GM23338 (cell line): ENCODE results near the gene EYA2. TPM values are rescaled to one million over a fixed set of nuclear protein-coding genes. Genes with fewer than 3 reads are reported as not detected.

Experiments
- ATAC-seq: fragments of 200-7000 bp; cut with Tn5 transposase; 3 replicates; pipeline ENCODE4 v1.9.1; 2020
- DNase-seq: peaks from one replicate; pipeline ENCODE4 v3.0.0-alpha.2; 2015; ENCODE audit warnings: low spot score
- H2AFZ ChIP-seq: fragments of 200-600 bp; sonication (generic); 2 replicates; pipeline ENCODE4 v1.8.0; 2016; ENCODE audit warnings: antibody characterized with exemption, mild to moderate bottlenecking, moderate library complexity
- H3F3A ChIP-seq: fragments of 200-600 bp; sonication (generic); replicated peaks from 2 replicates; pipeline ENCODE4 v1.8.0; 2017; ENCODE audit warnings: antibody characterized with exemption, mixed run types, low read depth
- H3K27ac ChIP-seq: fragments of 200-600 bp; sonication (generic); 2 replicates; pipeline ENCODE4 v1.6.1; 2016; ENCODE audit warnings: low read depth
- H3K27me3 ChIP-seq: fragments of 200-600 bp; sonication (generic); 2 replicates; pipeline ENCODE4 v1.8.0; 2016; ENCODE audit warnings: mild to moderate bottlenecking, mixed run types, moderate library complexity; ENCODE audit not compliant: insufficient read depth
- H3K36me3 ChIP-seq: fragments of 200-600 bp; sonication (generic); 2 replicates; pipeline ENCODE4 v1.8.0; 2016; ENCODE audit warnings: mild to moderate bottlenecking; ENCODE audit not compliant: insufficient read depth
- H3K4me1 ChIP-seq: fragments of 200-600 bp; sonication (generic); 2 replicates; pipeline ENCODE4 v1.8.0; 2016; ENCODE audit warnings: mild to moderate bottlenecking, moderate library complexity; ENCODE audit not compliant: insufficient read depth
- H3K4me2 ChIP-seq: fragments of 200-600 bp; sonication (generic); 2 replicates; pipeline ENCODE4 v1.7.1; 2017; ENCODE audit warnings: mixed run types
- H3K4me3 ChIP-seq: fragments of 200-600 bp; sonication (generic); 2 replicates; pipeline ENCODE4 v1.6.1; 2016; ENCODE audit warnings: mixed run types
- H3K79me2 ChIP-seq: fragments of 200-600 bp; sonication (generic); replicated peaks from 2 replicates; pipeline ENCODE4 v1.8.0; 2017; ENCODE audit warnings: mild to moderate bottlenecking; ENCODE audit not compliant: insufficient read depth
- H3K9me2 ChIP-seq: fragments of 200-600 bp; sonication (generic); 2 replicates; pipeline ENCODE4 v1.8.0; 2017; ENCODE audit not compliant: insufficient read depth
- H4K20me1 ChIP-seq: fragments of 200-600 bp; sonication (generic); replicated peaks from 2 replicates; pipeline ENCODE4 v1.8.0; 2017; ENCODE audit warnings: mild to moderate bottlenecking; ENCODE audit not compliant: insufficient read depth
- H3K27ac Mint-ChIP-seq: 2 replicates; pipeline ENCODE4 v1.8.0; 2020; ENCODE audit warnings: inconsistent platforms, mild to moderate bottlenecking, moderate library complexity, mixed read lengths
- H3K27me3 Mint-ChIP-seq: 3 replicates; pipeline ENCODE4 v1.8.0; 2022; ENCODE audit warnings: low read depth, mild to moderate bottlenecking, moderate library complexity, mixed read lengths, inconsistent platforms; ENCODE audit not compliant: insufficient read depth, poor library complexity
- H3K36me3 Mint-ChIP-seq: 3 replicates; pipeline ENCODE4 v1.8.0; 2021; ENCODE audit warnings: low read depth, mild to moderate bottlenecking, inconsistent platforms, moderate library complexity, mixed read lengths
- H3K4me1 Mint-ChIP-seq: 3 replicates; pipeline ENCODE4 v1.8.0; 2020; ENCODE audit warnings: mild to moderate bottlenecking, inconsistent platforms, mixed read lengths
- H3K4me3 Mint-ChIP-seq: 3 replicates; pipeline ENCODE4 v1.8.0; 2021; ENCODE audit warnings: moderate library complexity, mild to moderate bottlenecking, inconsistent platforms, mixed read lengths
- H3K9me3 Mint-ChIP-seq: 3 replicates; pipeline ENCODE4 v1.8.0; 2020; ENCODE audit warnings: moderate library complexity, mild to moderate bottlenecking, inconsistent platforms, mixed read lengths
- EZH2phosphoT487 ChIP-seq: fragments of 200-600 bp; sonication (generic); IDR thresholded peaks from one replicate; pipeline ENCODE4 v1.8.1; 2018; ENCODE audit warnings: antibody characterized with exemption; ENCODE audit not compliant: unreplicated experiment
- JUNB ChIP-seq: IDR thresholded peaks from one replicate; pipeline ENCODE4 v1.6.1; 2016; ENCODE audit warnings: antibody characterized with exemption; ENCODE audit not compliant: unreplicated experiment
- STAT1 ChIP-seq: IDR thresholded peaks from one replicate; pipeline ENCODE4 v1.6.1; 2016; ENCODE audit warnings: antibody characterized with exemption; ENCODE audit not compliant: unreplicated experiment
- ZNF114 ChIP-seq: fragments of 250-450 bp; sonication (Bioruptor Pico); IDR thresholded peaks from 2 replicates; pipeline ENCODE4 v1.5.0; 2020; ENCODE audit warnings: mild to moderate bottlenecking, moderate library complexity
- ZNF331 ChIP-seq: fragments of 250-450 bp; sonication (Bioruptor Pico); IDR thresholded peaks from 2 replicates; pipeline ENCODE4 v1.5.0; 2020; ENCODE audit warnings: low read depth, mild to moderate bottlenecking, moderate library complexity
- polyA plus RNA-seq: library from polyadenylated mRNA; unstranded; fragments of >200 nt; fragmentation: Nextera tagmentation; extraction: Ambion mirVana; gene quantifications from 2 replicates; pipeline ENCODE4 v1.2.1, GENCODE V29; 2016
- total RNA-seq: library from RNA; depleted of rRNA; stranded (reverse); fragments of >200 nt; shearing (Covaris generic); gene quantifications from 2 replicates; pipeline ENCODE4 v1.2.3, GENCODE V29; 2014
- TF ChIP-seq, protein P1 (sequence below): IDR thresholded peaks from 2 replicates; pipeline ENCODE4 v1.6.1; 2016; ENCODE audit warnings: antibody characterized with exemption
- TF ChIP-seq, protein P2 (sequence below), 2 experiments: fragments of 200-600 bp in 1 of 2; sonication (generic) in 1 of 2; conservative IDR thresholded peaks; 2 replicates each; pipeline versions ENCODE4 v1.5.1 to v1.6.1; 2016 to 2017; ENCODE audit warnings: antibody characterized with exemption in 2 of 2, low read depth in 2 of 2, mild to moderate bottlenecking in 2 of 2, moderate library complexity in 1 of 2
- TF ChIP-seq, protein P3 (sequence below): IDR thresholded peaks from one replicate; pipeline ENCODE4 v1.6.1; 2018; ENCODE audit warnings: antibody characterized with exemption; ENCODE audit not compliant: unreplicated experiment

Gene EYA2
- total and polyA plus RNA-seq, 2 experiments from 2014 or later: 0.50 to 0.56 TPM

DNA sequence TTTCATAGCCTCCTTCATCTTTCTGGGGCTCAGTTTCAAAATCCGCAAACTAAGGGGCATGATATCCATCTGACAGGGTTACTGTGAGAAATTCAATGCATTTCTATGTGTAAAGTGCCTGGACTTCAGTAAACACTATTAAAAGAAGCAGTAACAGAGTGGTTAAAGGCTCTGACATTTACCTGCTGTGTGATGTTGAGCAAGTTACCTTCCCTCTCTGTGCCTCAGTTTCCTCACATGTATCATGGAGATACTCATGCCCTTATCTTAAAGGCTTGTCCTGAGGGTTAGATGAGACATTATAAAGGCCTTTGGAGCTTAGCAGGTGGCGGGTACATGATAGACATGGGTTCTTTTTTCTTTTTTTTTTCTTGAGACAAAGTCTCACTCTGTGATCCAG lies 46.8 kb downstream of the EYA2 start (continued):
- TF ChIP-seq, protein P1, sequence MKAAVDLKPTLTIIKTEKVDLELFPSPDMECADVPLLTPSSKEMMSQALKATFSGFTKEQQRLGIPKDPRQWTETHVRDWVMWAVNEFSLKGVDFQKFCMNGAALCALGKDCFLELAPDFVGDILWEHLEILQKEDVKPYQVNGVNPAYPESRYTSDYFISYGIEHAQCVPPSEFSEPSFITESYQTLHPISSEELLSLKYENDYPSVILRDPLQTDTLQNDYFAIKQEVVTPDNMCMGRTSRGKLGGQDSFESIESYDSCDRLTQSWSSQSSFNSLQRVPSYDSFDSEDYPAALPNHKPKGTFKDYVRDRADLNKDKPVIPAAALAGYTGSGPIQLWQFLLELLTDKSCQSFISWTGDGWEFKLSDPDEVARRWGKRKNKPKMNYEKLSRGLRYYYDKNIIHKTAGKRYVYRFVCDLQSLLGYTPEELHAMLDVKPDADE: no peak
- TF ChIP-seq EZH2phosphoT487: no peak
- no peak for TF ChIP-seq ZNF114
- TF ChIP-seq, protein P2, sequence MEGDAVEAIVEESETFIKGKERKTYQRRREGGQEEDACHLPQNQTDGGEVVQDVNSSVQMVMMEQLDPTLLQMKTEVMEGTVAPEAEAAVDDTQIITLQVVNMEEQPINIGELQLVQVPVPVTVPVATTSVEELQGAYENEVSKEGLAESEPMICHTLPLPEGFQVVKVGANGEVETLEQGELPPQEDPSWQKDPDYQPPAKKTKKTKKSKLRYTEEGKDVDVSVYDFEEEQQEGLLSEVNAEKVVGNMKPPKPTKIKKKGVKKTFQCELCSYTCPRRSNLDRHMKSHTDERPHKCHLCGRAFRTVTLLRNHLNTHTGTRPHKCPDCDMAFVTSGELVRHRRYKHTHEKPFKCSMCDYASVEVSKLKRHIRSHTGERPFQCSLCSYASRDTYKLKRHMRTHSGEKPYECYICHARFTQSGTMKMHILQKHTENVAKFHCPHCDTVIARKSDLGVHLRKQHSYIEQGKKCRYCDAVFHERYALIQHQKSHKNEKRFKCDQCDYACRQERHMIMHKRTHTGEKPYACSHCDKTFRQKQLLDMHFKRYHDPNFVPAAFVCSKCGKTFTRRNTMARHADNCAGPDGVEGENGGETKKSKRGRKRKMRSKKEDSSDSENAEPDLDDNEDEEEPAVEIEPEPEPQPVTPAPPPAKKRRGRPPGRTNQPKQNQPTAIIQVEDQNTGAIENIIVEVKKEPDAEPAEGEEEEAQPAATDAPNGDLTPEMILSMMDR (conservative IDR thresholded peaks at IDR 0.05; ENCODE audit: low read depth in 2 of 2): no peak

DNA sequence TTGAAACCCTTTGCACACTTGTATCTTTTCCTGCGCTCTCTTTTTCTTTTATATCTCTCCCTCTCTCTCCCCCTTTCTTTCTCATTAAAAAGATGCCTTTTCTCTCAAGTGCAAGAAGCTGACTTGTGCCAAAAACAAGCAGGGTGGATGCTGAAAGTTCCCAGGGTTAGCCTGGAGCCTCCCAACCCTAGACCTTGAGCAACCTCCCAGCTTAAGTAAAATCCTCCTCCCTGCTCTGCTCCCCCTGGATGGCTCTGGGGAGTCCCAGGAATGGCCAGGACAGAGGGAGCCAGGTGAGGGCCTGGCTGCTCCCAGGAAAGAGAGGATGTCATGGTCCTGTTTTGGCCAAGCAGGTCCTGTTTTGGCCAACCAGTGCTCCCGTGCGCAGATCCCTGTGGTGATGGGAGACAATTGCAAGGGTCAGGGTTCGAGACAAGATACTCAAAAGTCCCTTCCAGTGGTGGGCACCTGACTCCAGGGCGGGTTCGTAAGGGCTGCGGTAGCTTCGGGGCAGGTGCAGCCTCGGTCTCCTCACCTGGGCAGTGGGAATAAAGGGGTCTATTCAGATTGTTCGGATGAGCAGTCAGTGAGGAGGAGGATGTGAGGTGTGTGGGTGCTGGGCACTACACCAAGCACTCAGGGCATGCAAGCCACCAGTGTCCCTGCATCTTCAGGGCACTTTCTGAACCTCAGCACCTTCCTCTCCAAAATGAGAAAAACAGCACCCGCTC lies 49.4 kb downstream of the EYA2 start:
- Histone ChIP-seq H3K4me1 (no peaks in the 10 kb centered on the region), H3K4me3 (no peak overlapping the region), H3K27ac (no peak overlapping the region), H3K9me2 (no peaks in the 10 kb centered on the region), H3K36me3 (no peaks in the 10 kb centered on the region), H3K4me2 (no peak overlapping the region), H3K79me2 (no peaks in the 10 kb centered on the region), H3F3A (no peaks in the 10 kb centered on the region), H4K20me1 (no peaks in the 10 kb centered on the region), H3K27me3 (no peaks in the 10 kb centered on the region), H2AFZ (no peak overlapping the region)
- Mint-ChIP-seq H3K27me3 (no peaks in the 10 kb centered on the region), H3K9me3 (no peaks in the 10 kb centered on the region), H3K4me3 (no peak overlapping the region), H3K27ac (no peak overlapping the region), H3K36me3 (no peaks in the 10 kb centered on the region), H3K4me1 (peaks cover 8% of the 10 kb centered on the region)
- DNase-seq (no peak), ATAC-seq (no peak)
- TF ChIP-seq, protein P2 (conservative IDR thresholded peaks at IDR 0.05; ENCODE audit: low read depth in 2 of 2): no peak
- TF ChIP-seq, protein P1: no peak
- TF ChIP-seq, protein P3, sequence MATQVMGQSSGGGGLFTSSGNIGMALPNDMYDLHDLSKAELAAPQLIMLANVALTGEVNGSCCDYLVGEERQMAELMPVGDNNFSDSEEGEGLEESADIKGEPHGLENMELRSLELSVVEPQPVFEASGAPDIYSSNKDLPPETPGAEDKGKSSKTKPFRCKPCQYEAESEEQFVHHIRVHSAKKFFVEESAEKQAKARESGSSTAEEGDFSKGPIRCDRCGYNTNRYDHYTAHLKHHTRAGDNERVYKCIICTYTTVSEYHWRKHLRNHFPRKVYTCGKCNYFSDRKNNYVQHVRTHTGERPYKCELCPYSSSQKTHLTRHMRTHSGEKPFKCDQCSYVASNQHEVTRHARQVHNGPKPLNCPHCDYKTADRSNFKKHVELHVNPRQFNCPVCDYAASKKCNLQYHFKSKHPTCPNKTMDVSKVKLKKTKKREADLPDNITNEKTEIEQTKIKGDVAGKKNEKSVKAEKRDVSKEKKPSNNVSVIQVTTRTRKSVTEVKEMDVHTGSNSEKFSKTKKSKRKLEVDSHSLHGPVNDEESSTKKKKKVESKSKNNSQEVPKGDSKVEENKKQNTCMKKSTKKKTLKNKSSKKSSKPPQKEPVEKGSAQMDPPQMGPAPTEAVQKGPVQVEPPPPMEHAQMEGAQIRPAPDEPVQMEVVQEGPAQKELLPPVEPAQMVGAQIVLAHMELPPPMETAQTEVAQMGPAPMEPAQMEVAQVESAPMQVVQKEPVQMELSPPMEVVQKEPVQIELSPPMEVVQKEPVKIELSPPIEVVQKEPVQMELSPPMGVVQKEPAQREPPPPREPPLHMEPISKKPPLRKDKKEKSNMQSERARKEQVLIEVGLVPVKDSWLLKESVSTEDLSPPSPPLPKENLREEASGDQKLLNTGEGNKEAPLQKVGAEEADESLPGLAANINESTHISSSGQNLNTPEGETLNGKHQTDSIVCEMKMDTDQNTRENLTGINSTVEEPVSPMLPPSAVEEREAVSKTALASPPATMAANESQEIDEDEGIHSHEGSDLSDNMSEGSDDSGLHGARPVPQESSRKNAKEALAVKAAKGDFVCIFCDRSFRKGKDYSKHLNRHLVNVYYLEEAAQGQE: no peak
- TF ChIP-seq STAT1: no peak
- no peak for TF ChIP-seq JUNB
- no peak for TF ChIP-seq EZH2phosphoT487
- no peak for TF ChIP-seq ZNF331
